Mesenchymal stem cell (in vitro differentiated cells and primary cell): ENCODE results near the gene DPP10.

Experiments used
- DNase-seq: peaks from one replicate; pipeline ENCODE4 v3.0.0-alpha.2; 2013
- H2AFZ ChIP-seq: one replicate; pipeline ENCODE4 v1.6.1; 2013; ENCODE audit warnings: low read depth, mild to moderate bottlenecking, control low read depth, inconsistent platforms, low read length, moderate library complexity
- H2AK5ac ChIP-seq: 2 replicates; pipeline ENCODE4 v1.6.1; 2013; ENCODE audit warnings: low read length, moderate library complexity, mild to moderate bottlenecking, inconsistent platforms; ENCODE audit not compliant: severe bottlenecking
- H2BK120ac ChIP-seq: one replicate; pipeline ENCODE4 v1.6.1; 2013; ENCODE audit warnings: low read depth, mild to moderate bottlenecking, inconsistent platforms, low read length, moderate library complexity
- H2BK12ac ChIP-seq, 2 experiments: one replicate each; pipeline ENCODE4 v1.6.1; 2013; ENCODE audit warnings: inconsistent platforms in 2 of 2, low read length in 2 of 2, mild to moderate bottlenecking in 2 of 2, moderate library complexity in 2 of 2, control low read depth in 1 of 2
- H2BK15ac ChIP-seq: one replicate; pipeline ENCODE4 v1.6.1; 2013; ENCODE audit warnings: mild to moderate bottlenecking, low read depth, inconsistent platforms; ENCODE audit not compliant: poor library complexity, severe bottlenecking
- H2BK5ac ChIP-seq: 2 replicates; pipeline ENCODE4 v1.6.1; 2013; ENCODE audit warnings: low read depth, mild to moderate bottlenecking, low read length, control low read depth, inconsistent platforms; ENCODE audit not compliant: poor library complexity, severe bottlenecking
- H3K14ac ChIP-seq, 2 experiments: one replicate each; pipeline ENCODE4 v1.6.1; 2013; ENCODE audit warnings: inconsistent platforms in 2 of 2, low read length in 2 of 2, control low read depth in 1 of 2, mild to moderate bottlenecking in 1 of 2, moderate library complexity in 1 of 2
- H3K18ac ChIP-seq, 2 experiments: one replicate each; pipeline ENCODE4 v1.6.1; 2013; ENCODE audit warnings: inconsistent platforms in 2 of 2, low read length in 2 of 2, control low read depth in 1 of 2, low read depth in 1 of 2, mild to moderate bottlenecking in 1 of 2
- H3K23ac ChIP-seq, 2 experiments: one replicate each; pipeline ENCODE4 v1.6.1; 2013; ENCODE audit warnings: inconsistent platforms in 2 of 2, low read length in 2 of 2, mild to moderate bottlenecking in 2 of 2, moderate library complexity in 2 of 2, control low read depth in 1 of 2
- H3K27ac ChIP-seq: 2 replicates; pipeline ENCODE4 v1.5.1; 2013; ENCODE audit warnings: mild to moderate bottlenecking, moderate library complexity, low read length, control low read depth, inconsistent platforms; ENCODE audit not compliant: poor library complexity, severe bottlenecking
- H3K27me3 ChIP-seq, 2 experiments: 2 replicates each; pipeline versions ENCODE4 v1.6.1 to v1.7.0; 2013; ENCODE audit warnings: low read length in 2 of 2, mild to moderate bottlenecking in 2 of 2, moderate library complexity in 2 of 2, control low read depth in 1 of 2, inconsistent platforms in 1 of 2; ENCODE audit not compliant: control insufficient read depth in 1 of 2, insufficient read depth in 1 of 2
- H3K36me3 ChIP-seq, 2 experiments: 2 replicates each; pipeline versions ENCODE4 v1.6.1 to v1.7.0; 2013; ENCODE audit warnings: low read length in 2 of 2, control low read depth in 1 of 2, inconsistent platforms in 1 of 2, low read depth in 1 of 2, mild to moderate bottlenecking in 1 of 2; ENCODE audit not compliant: insufficient read depth in 2 of 2, control insufficient read depth in 1 of 2
- H3K4ac ChIP-seq, 2 experiments: one replicate each; pipeline ENCODE4 v1.6.1; 2013; ENCODE audit warnings: inconsistent platforms in 2 of 2, low read length in 2 of 2, mild to moderate bottlenecking in 2 of 2, moderate library complexity in 2 of 2, control low read depth in 1 of 2, low read depth in 1 of 2
- H3K4me1 ChIP-seq: 2 replicates; pipeline ENCODE4 v1.6.1; 2013; ENCODE audit warnings: low read depth, low read length, control low read depth; ENCODE audit not compliant: control insufficient read depth, insufficient read depth
- H3K4me2 ChIP-seq: 2 replicates; pipeline ENCODE4 v1.6.1; 2013; ENCODE audit warnings: low read length, mild to moderate bottlenecking, inconsistent platforms; ENCODE audit not compliant: poor library complexity, severe bottlenecking
- H3K4me3 ChIP-seq, 2 experiments: 2 replicates each; pipeline versions ENCODE4 v1.5.1 to v1.7.0; 2013; ENCODE audit warnings: low read length in 2 of 2, mild to moderate bottlenecking in 2 of 2, control low read depth in 1 of 2, low read depth in 1 of 2; ENCODE audit not compliant: insufficient read depth in 1 of 2
- H3K79me1 ChIP-seq: replicated peaks from 2 replicates; pipeline ENCODE4 v1.6.1; 2013; ENCODE audit warnings: mild to moderate bottlenecking, control low read depth, low read length, inconsistent platforms; ENCODE audit not compliant: poor library complexity, severe bottlenecking
- H3K9ac ChIP-seq: 2 replicates; pipeline ENCODE4 v1.7.0; 2013; ENCODE audit warnings: mild to moderate bottlenecking, low read length, moderate library complexity
- H3K9me3 ChIP-seq: 2 replicates; pipeline ENCODE4 v1.7.0; 2013; ENCODE audit warnings: mild to moderate bottlenecking, low read length; ENCODE audit not compliant: control insufficient read depth
- H4K8ac ChIP-seq: one replicate; pipeline ENCODE4 v1.6.1; 2013; ENCODE audit warnings: inconsistent platforms, mild to moderate bottlenecking, low read length, moderate library complexity
- H4K91ac ChIP-seq: one replicate; pipeline ENCODE4 v1.6.1; 2013; ENCODE audit warnings: mild to moderate bottlenecking, low read length, inconsistent platforms
- WGBS: methylation state at CpG from one replicate; pipeline ENCODE4 v1.1.7; 2013; ENCODE audit warnings: mixed read lengths; 5-methylcytosine and 5-hydroxymethylcytosine counted together

Gene DPP10

DNA sequence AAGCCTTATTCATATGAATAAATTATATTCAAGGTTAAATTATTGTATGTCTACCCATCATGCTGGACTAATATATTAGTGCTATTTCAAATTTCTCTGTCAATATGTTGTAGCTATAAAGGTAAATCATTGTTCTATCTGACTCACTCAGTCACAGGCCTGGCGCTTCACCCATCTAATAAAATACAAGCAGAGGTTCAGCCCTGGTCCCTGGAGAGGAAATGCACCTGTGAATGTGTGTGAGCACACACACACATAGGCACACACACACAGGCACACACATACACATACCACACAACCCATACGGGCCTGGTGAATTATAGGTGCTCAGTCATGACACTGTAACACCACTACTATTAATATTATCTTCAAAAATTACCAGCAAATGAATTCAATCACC lies 1396.1 kb downstream of the DPP10 start:
- no peaks in the 10 kb centered on the region for H3K36me3 ChIP-seq
- H3K4me3 ChIP-seq: no peak overlapping the region
- no peak for DNase-seq
- H2BK12ac ChIP-seq: no peak overlapping the region
- H2AK5ac ChIP-seq: no peak overlapping the region
- no peaks in the 10 kb centered on the region for H3K79me1 ChIP-seq
- H3K27ac ChIP-seq: no peak overlapping the region
- no peak overlapping the region for H2BK120ac ChIP-seq
- no peak overlapping the region for H3K18ac ChIP-seq
- H3K4me2 ChIP-seq: no peak overlapping the region
- no peak overlapping the region for H3K14ac ChIP-seq
- no peak overlapping the region for H4K91ac ChIP-seq
- H2AFZ ChIP-seq: no peak overlapping the region
- H3K23ac ChIP-seq: no peak overlapping the region
- H3K9me3 ChIP-seq: peaks cover 8% of the 10 kb centered on the region
- H3K9ac ChIP-seq: no peak overlapping the region
- H2BK5ac ChIP-seq: no peak overlapping the region
- H3K4me1 ChIP-seq: no peaks in the 10 kb centered on the region
- no peak overlapping the region for H4K8ac ChIP-seq
- no peak overlapping the region for H2BK15ac ChIP-seq
- 74% methylated on average over 2 of the region's 2 CpGs for WGBS
- H3K4ac ChIP-seq: no peak overlapping the region
- H3K27me3 ChIP-seq: no peaks in the 10 kb centered on the region

- H3K9me3 ChIP-seq: peaks cover 7% of the 10 kb centered on the region
- H2BK15ac ChIP-seq: no peak overlapping the region
- H4K8ac ChIP-seq: no peak overlapping the region
- H3K9ac ChIP-seq: no peak overlapping the region
- H3K4me3 ChIP-seq: no peak overlapping the region
- H3K4me2 ChIP-seq: no peak overlapping the region
- WGBS: 74% methylated on average over 3 of the region's 3 CpGs
- H3K23ac ChIP-seq: no peak overlapping the region
- H3K18ac ChIP-seq: no peak overlapping the region
- no peak overlapping the region for H2AFZ ChIP-seq
- no peaks in the 10 kb centered on the region for H3K36me3 ChIP-seq
- H4K91ac ChIP-seq: no peak overlapping the region
- H2BK5ac ChIP-seq: no peak overlapping the region
- H3K27me3 ChIP-seq: no peaks in the 10 kb centered on the region
- H3K4me1 ChIP-seq: no peaks in the 10 kb centered on the region
- H3K79me1 ChIP-seq: no peaks in the 10 kb centered on the region
- H3K4ac ChIP-seq: no peak overlapping the region
- H2AK5ac ChIP-seq: no peak overlapping the region
- no peak overlapping the region for H2BK12ac ChIP-seq
- no peak overlapping the region for H3K27ac ChIP-seq
- no peak overlapping the region for H3K14ac ChIP-seq
- no peak for DNase-seq
- H2BK120ac ChIP-seq: no peak overlapping the region
These were observed 1399.9 kb downstream of the DPP10 start for GRCh38 chr2:115842306-115842705.

GRCh38 chr2:115848192-115848591 lies 1405.8 kb downstream of the DPP10 start:
- H3K4me1 ChIP-seq: no peaks in the 10 kb centered on the region
- H3K4ac ChIP-seq: no peak overlapping the region
- H3K4me2 ChIP-seq: no peak overlapping the region
- DNase-seq: no peak
- H2BK120ac ChIP-seq: no peak overlapping the region
- H4K8ac ChIP-seq: no peak overlapping the region
- no peaks in the 10 kb centered on the region for H3K79me1 ChIP-seq
- no peak overlapping the region for H3K18ac ChIP-seq
- H3K14ac ChIP-seq: no peak overlapping the region
- no peak overlapping the region for H2BK5ac ChIP-seq
- WGBS: 96% methylated on average over 14 of the region's 14 CpGs
- H3K27me3 ChIP-seq: no peaks in the 10 kb centered on the region
- H2AFZ ChIP-seq: no peak overlapping the region
- no peak overlapping the region for H3K23ac ChIP-seq
- H3K9ac ChIP-seq: no peak overlapping the region
- H2AK5ac ChIP-seq: no peak overlapping the region
- H2BK12ac ChIP-seq: no peak overlapping the region
- H4K91ac ChIP-seq: no peak overlapping the region
- no peak overlapping the region for H2BK15ac ChIP-seq
- H3K27ac ChIP-seq: no peak overlapping the region
- H3K36me3 ChIP-seq: no peaks in the 10 kb centered on the region
- no peak overlapping the region for H3K4me3 ChIP-seq
- H3K9me3 ChIP-seq: peaks cover 16% of the 10 kb centered on the region

GRCh38 chr2:115867024-115867423 lies 1424.6 kb downstream of the DPP10 start:
- Histone ChIP-seq H3K4me3 (no peak overlapping the region), H3K23ac (no peak overlapping the region), H2AFZ (no peak overlapping the region), H3K14ac (no peak overlapping the region), H3K9me3 (peaks cover 13% of the 10 kb centered on the region), H2AK5ac (no peak overlapping the region), H3K4me2 (no peak overlapping the region), H2BK15ac (no peak overlapping the region), H3K4me1 (no peaks in the 10 kb centered on the region), H3K36me3 (no peaks in the 10 kb centered on the region), H2BK120ac (no peak overlapping the region), H3K4ac (no peak overlapping the region), H3K18ac (no peak overlapping the region), H3K27ac (no peak overlapping the region), H3K79me1 (no peaks in the 10 kb centered on the region), H3K9ac (no peak overlapping the region), H2BK5ac (no peak overlapping the region), H2BK12ac (no peak overlapping the region), H3K27me3 (no peaks in the 10 kb centered on the region), H4K91ac (no peak overlapping the region), H4K8ac (no peak overlapping the region)
- DNase-seq: no peak
